HG03196 (cell line): ENCODE results near the gene ANKRD24.
A peak's percentile ranks its signal among the peaks of the same experiment; 100 is the strongest.
"Not testable (repeated sequence)": the region's sequence is repeated elsewhere in the genome, so short reads cannot be mapped to it uniquely, and the experiment has no call there.

Experiments
- ATAC-seq: cut with Tn5 transposase; IDR thresholded peaks from one replicate; pipeline ENCODE4 v1.9.1; 2021; ENCODE audit not compliant: unreplicated experiment

The ANKRD24 gene

GRCh38 chr19:4197625-4198466 is 15.4 kb downstream of the ANKRD24 start:
- ATAC-seq, result no peak

DNA sequence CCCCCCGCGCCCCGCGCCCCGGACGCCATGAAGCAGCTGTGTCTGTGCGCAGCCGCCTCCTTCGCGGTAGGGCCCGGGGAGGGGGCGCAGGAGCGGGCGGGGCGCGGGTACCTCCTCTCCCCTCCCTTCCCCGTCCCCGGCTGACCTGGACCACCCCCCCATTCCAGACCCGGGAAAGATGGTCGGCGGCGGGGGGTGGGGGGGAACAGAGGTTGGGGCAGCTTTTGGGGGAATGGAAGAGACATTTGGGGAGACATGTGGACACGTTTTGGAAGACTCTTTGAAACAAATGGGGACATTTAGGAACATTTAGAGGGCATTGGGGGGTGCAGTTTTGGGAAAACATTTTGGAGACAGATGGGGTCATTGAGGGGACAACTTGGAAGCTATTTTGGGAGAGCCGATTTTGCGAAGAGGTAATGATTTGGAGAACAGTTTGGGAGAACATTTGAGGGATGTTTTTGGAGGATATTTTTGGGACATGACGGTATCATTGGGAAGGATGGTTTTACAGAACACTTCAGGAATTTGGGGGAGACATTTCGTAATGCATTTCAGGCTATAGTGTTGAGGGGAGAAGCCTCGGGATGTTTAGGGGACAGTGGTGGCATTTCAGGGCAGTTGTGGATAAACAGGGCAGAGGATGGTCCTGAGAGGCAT is 16.1 kb downstream of the ANKRD24 start:
- no peak for ATAC-seq

DNA sequence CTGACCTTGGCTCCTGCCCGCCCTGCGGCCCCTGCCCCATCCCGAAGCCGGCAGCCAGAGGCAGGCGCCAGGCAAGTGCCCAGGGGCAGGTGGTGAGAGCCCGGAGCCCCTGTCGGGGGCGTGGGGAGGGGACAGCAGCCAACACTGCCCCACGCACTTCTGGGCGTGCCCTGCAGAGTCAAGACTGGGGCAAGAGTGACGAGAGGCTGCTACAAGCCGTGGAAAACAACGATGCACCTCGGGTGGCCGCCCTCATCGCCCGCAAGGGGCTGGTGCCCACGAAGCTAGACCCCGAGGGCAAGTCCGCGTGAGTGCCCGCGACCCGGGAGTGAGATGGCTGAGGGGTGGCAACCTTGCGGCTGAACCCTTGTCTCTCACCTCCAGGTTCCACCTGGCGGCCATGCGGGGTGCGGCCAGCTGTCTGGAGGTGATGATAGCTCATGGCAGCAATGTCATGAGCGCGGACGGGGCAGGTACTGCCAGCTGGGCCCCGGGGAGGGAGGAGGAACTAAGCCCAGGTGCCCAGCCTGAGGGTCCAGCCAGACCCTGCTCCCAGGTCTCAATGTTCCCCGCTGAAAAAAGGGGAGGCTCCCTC is 17.3 kb downstream of the ANKRD24 start:
- ATAC-seq, result no peak

DNA sequence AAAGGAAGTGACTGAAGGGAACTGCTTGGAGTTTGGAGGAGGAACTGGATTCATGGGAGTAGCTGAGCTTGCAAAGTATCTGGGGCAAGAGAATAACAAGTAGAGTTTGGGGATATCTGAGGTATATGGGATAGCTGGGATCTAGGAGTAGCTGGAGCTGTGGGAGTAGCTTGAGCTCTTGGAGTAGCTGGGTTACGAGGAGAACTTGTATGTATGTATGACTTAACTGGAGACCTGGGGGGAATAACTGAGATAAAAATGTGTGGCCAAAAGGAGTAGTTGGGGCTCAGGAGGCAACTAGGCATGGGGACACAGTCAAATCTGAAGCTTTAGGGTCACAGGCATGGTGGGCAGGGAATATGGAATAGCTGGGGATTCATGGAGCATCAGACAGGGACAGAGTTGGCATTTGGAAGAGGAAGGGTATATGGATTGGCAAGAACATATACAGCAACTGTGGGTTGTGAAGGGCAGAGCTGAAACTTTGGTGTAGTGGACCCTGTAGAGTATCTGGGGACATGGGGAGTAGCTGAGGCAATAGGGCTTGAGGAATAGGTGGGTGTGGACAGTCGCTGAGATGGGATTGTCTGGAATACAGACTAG is 18.6 kb downstream of the ANKRD24 start:
- no peak for ATAC-seq

- ATAC-seq, result no peak
Measured at GRCh38 chr19:4201798-4202197, 19.3 kb downstream of the ANKRD24 start.

DNA sequence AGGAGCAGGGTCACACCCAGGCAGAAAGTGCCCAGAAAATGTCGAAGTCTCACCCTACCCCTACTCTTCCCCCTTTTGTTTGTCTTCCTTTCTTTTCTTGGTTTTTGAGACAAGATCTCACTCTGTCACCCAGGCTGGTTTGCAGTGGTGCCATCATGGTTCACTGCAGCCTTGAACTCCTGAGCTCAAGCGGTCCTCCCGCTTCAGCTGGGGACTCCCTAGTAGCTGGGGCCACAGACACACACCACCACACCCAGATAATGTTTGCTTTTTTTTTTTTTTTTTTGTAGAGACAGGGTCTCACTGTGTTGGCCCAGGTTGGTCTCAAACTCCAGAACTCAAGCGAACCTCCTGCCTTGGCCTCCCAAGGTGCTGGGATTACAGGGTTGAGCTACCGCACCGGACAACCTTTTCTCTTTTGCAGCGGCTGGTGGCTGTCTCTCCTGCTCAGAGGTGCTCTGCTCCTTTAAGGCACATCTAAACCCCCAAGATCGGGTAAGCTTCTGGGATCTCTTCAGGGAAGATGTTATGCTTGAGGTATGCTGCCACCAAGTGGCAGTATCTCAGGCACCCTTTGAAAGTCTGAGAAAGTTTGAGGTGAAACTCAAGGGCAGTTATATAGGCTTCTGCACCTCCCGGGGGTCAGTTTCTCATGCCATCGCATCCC is 24.5 kb downstream of the ANKRD24 start:
- no peak for ATAC-seq

DNA sequence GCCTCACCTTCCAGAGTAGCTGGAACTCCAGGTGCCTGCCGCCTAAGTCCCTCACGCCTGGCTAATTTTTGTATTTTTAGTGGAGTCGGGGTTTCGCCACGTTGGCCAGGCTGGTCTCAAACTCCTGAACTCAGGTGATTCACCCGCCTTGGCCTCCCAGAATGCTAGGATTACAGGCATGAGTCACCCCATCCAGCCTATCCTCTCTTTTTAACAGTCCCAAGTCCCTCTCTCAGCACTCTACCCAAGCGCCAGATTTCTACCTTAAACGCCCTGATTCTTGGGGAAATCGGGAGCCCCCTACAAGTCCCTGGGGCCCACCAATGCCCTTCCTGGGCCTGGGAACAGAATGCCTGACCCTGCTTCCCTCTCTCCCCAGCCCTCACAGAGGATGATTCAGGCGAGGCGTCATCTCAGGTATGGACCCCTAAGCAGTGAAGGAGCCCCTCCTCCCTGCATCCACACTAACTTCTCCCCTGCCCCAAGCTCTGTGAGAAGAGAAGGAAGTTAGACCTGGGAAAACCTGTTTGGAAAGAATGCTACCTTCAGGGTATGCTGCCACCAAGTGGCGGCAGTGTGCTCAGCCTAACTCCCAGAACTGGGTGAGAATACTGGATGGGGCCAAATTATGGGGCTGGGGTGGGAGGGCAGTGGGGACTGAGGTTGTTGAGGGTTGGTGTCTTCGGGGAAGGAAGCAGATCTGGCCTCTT is 26.1 kb downstream of the ANKRD24 start:
- ATAC-seq, result no peak

DNA sequence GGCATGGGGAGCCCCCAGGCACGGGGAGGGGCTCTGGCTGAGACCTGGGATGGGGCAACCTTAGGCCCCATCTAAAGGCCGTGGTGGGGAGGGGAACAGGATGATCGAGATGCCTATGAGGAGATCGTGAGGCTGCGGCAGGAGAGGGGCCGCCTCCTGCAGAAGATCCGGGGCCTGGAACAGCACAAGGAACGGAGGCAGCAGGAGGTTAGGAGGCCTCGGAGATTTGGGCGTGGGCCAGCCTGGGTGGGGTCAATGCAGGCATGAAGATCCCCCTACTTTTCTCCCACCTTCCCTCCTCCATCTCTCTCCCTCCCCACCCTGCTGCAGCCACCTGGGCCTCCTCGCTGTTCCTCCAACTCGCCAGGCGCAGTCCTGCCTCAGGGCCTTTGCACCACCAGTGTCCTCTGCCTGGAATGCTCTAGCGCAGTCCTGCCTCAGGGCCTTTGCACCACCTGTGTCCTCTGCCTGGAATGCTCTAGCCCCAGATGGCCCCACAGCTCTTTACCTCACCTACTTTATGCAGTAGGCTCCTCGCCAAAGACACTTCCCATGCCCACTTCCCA is 27.8 kb downstream of the ANKRD24 start:
- ATAC-seq, result no peak

- ATAC-seq, result no peak
Measured at GRCh38 chr19:4213116-4213515, 30.6 kb downstream of the ANKRD24 start.

GRCh38 chr19:4215807-4216206 is 33.3 kb downstream of the ANKRD24 start:
- ATAC-seq, result no peak

- ATAC-seq, result no peak
Measured at GRCh38 chr19:4216846-4217245, 34.4 kb downstream of the ANKRD24 start.

- ATAC-seq, result no peak
Measured at GRCh38 chr19:4217429-4218264, 35.2 kb downstream of the ANKRD24 start.

- not testable (repeated sequence) for ATAC-seq
Measured at GRCh38 chr19:4218523-4218922, 36.0 kb downstream of the ANKRD24 start.

DNA sequence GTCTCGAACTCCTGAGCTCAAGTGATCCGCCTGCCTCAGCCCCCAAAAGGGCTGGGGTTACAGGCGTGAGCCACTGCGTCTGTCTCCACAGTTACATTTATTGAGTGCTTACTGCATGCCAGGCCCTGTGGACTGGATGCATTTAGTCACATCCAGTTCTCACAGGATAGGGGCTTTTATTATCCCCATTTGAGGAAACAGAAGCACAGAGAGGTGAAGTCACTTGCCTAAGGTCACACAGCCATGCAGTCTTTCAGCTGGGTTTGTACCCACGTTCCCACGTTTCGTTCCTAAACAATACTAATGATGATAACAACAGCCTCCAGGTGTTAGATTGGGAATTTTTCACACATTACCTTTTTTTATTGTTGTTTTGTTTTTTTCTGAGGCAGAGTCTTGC is 37.7 kb downstream of the ANKRD24 start:
- ATAC-seq, result no peak

- ATAC-seq, result no peak
Measured at GRCh38 chr19:4224470-4224869, 42.0 kb downstream of the ANKRD24 start.

GRCh38 chr19:4225885-4226284 is 43.4 kb downstream of the ANKRD24 start:
- ATAC-seq, result no peak

- no peak for ATAC-seq
Measured at GRCh38 chr19:4227771-4228170, 45.3 kb downstream of the ANKRD24 start.

DNA sequence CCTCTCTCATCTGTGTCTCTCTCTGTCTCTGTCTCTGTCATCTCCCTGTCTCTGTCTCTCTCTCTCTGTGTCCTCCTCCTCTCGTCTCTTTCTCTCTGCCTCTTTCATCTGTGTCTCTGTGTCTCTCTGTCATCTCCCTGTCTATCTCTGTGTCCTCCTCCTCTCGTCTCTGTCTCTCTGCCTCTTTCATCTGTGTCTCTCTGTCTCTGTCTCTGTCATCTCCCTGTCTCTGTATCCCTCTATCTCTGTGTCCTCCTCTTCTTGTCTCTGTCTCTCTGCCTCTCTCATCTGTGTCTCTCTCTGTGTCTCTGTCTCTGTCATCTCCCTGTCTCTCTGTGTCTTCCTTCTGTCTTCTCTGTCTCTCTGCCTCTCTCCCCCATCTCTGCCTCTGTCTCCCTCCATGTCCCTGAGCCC is 46.3 kb downstream of the ANKRD24 start:
- no peak for ATAC-seq

DNA sequence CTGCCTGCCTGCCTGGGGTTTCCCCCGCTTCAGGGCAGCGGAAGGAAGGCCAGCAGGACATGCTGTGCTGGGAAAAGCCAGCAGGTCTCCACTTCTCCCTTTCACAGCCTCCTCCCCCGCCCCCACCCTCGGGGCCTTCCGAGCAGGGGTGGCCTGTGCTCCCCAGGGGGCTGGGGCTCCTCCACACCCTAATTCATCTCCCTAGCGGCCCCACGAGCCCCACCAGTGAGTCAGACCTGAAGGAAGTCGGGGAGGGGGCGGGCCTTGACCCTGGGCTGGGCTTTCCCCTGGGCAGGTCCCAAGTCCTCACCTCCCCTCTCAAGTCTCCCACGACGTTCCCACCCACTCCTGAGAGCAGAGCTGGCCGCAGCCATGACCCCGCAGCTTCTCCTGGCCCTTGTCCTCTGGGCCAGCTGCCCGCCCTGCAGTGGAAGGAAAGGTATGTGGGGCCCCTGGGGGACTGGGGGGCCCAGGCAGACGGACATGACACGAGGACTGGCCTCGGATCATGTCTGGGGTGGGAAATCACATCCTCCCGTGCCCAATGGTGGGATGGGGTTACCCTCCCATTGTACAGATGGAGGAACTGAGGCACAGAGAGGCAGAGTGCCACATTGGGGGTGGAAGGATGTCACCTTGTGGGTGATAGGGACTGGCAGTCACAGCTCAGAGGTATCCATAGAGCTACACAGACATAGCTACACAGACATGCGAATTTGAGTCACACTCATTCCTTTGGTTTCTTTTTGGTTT is 46.9 kb downstream of the ANKRD24 start, which contains the start of gene EBI3:
Gene EBI3, plus strand, starts transcription at position 345 of the 753 bp plus-strand sequence. Its CDS starts 28 bp downstream, at position 373.
- ATAC-seq, result peak; percentile 61
